ENCODE measurements around the gene LTA4H.

LTA4H gene

GRCh38 chr12:96045566-96045965 is 10.2 kb upstream of the LTA4H start:
- H3K9ac ChIP-seq: peak overlapping the region in 1 of 11 experiments; percentile 17; a peak in 1 of 22 replicates
- no peaks in the 10 kb centered on the region for H3K36me3 ChIP-seq
- no peak overlapping the region for H3K4me3 ChIP-seq
- H4K20me1 ChIP-seq: no peaks in the 10 kb centered on the region
- peak overlapping the region in 7 of 11 experiments; percentile 56 to 71 (median 61); a peak in 9 of 22 replicates for H3K27ac ChIP-seq
- H3K4me2 ChIP-seq: peak overlapping the region; percentile 69 to 89 (median 75)
- H3K4me1 ChIP-seq: peaks cover 32 to 67% (median 56%) of the 10 kb centered on the region in 10 experiments
- no peaks in the 10 kb centered on the region for H3K27me3 ChIP-seq
- no peak for TF ChIP-seq Cebpa-rat (IDR thresholded peaks at IDR 0.05)
- peaks cover 0 to 20% (median 0%) of the 10 kb centered on the region in 11 experiments; a peak in 6 of 22 replicates for H3K9me3 ChIP-seq (replicated peaks in 1 of 11)

GRCh38 chr12:96044943-96045290 is 9.5 kb upstream of the LTA4H start:
- peak overlapping the region; percentile 69 to 89 (median 75) for H3K4me2 ChIP-seq
- H4K20me1 ChIP-seq: no peaks in the 10 kb centered on the region
- H3K36me3 ChIP-seq: no peaks in the 10 kb centered on the region
- H3K9me3 ChIP-seq (replicated peaks in 1 of 11): peaks cover 0 to 22% (median 0%) of the 10 kb centered on the region in 11 experiments; a peak in 5 of 22 replicates
- H3K4me3 ChIP-seq: peak overlapping the region in 2 of 10 experiments; percentile 2 to 11; a peak in 2 of 20 replicates
- H3K27ac ChIP-seq: peak overlapping the region in 10 of 11 experiments; percentile 28 to 71 (median 58); a peak in 18 of 22 replicates
- no peak for TF ChIP-seq Cebpa-rat (IDR thresholded peaks at IDR 0.05)
- peak overlapping the region in 6 of 11 experiments; percentile 18 to 38 (median 25); a peak in 7 of 22 replicates for H3K9ac ChIP-seq
- peaks cover 32 to 66% (median 56%) of the 10 kb centered on the region in 10 experiments for H3K4me1 ChIP-seq
- H3K27me3 ChIP-seq: no peaks in the 10 kb centered on the region

GRCh38 chr12:96044017-96044942 is 8.9 kb upstream of the LTA4H start:
- Histone ChIP-seq H3K9me3 (replicated peaks in 1 of 11) (peaks cover 0 to 26% (median 0%) of the 10 kb centered on the region in 11 experiments; a peak in 4 of 22 replicates), H3K4me2 (peak overlapping the region; percentile 69 to 89 (median 75)), H3K4me1 (peaks cover 32 to 60% (median 54%) of the 10 kb centered on the region in 10 experiments), H3K4me3 (peak overlapping the region in 2 of 10 experiments; percentile 2 to 11; a peak in 2 of 20 replicates), H4K20me1 (no peaks in the 10 kb centered on the region), H3K27ac (peak overlapping the region; percentile 4 to 71 (median 57); a peak in 19 of 22 replicates), H3K36me3 (no peaks in the 10 kb centered on the region), H3K9ac (peak overlapping the region in 6 of 11 experiments; percentile 18 to 38 (median 25); a peak in 9 of 22 replicates), H3K27me3 (no peaks in the 10 kb centered on the region)
- TF ChIP-seq Cebpa-rat (IDR thresholded peaks at IDR 0.05): no peak

GRCh38 chr12:96041181-96041580 is 5.8 kb upstream of the LTA4H start:
- peak overlapping the region in 1 of 11 experiments; percentile 12; a peak in 1 of 22 replicates for H3K27ac ChIP-seq
- no peaks in the 10 kb centered on the region for H3K27me3 ChIP-seq
- no peak overlapping the region for H3K9ac ChIP-seq
- no peaks in the 10 kb centered on the region for H3K36me3 ChIP-seq
- H4K20me1 ChIP-seq: no peaks in the 10 kb centered on the region
- H3K4me1 ChIP-seq: peaks cover 26 to 58% (median 49%) of the 10 kb centered on the region in 10 experiments
- H3K9me3 ChIP-seq (replicated peaks in 1 of 11): peaks cover 0 to 42% (median 8%) of the 10 kb centered on the region in 11 experiments; a peak in 11 of 22 replicates
- H3K4me3 ChIP-seq: no peak overlapping the region
- TF ChIP-seq Cebpa-rat (IDR thresholded peaks at IDR 0.05): no peak
- H3K4me2 ChIP-seq: no peak overlapping the region

GRCh38 chr12:96040305-96041133 is 5.1 kb upstream of the LTA4H start:
- Histone ChIP-seq H4K20me1 (no peaks in the 10 kb centered on the region), H3K36me3 (no peaks in the 10 kb centered on the region)
- TF ChIP-seq Cebpa-rat (IDR thresholded peaks at IDR 0.05): no peak

DNA sequence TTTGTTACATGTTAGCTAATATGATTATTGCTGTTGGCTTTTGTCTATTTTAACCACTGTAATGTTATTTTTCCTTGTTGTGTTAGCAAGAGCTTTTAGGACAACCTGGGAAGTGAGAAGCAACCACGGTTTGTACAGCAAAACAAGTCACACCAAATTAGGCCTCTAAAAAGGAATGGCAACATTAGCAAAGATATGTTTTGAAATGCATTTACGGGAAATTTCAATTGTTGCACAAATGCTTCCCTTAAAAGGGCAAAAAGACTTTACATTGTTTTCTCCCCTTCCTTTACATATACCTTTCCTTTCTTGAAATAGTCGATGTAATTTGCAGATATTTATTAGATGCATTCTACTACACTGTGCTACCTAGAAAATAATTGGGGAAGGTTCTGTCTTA is 4.1 kb upstream of the LTA4H start:
- no peak overlapping the region for H3K4me3 ChIP-seq
- H3K36me3 ChIP-seq: no peaks in the 10 kb centered on the region
- H3K27me3 ChIP-seq: peaks cover 0 to 2% (median 0%) of the 10 kb centered on the region in 11 experiments; a peak in 2 of 22 replicates
- H3K4me1 ChIP-seq: peaks cover 16 to 44% (median 35%) of the 10 kb centered on the region in 10 experiments
- peaks cover 0 to 42% (median 8%) of the 10 kb centered on the region in 11 experiments; a peak in 11 of 22 replicates for H3K9me3 ChIP-seq (replicated peaks in 1 of 11)
- no peak overlapping the region for H3K4me2 ChIP-seq
- peaks cover 0 to 4% (median 0%) of the 10 kb centered on the region in 11 experiments; a peak in 1 of 22 replicates for H4K20me1 ChIP-seq
- no peak for TF ChIP-seq Cebpa-rat (IDR thresholded peaks at IDR 0.05)
- H3K9ac ChIP-seq: no peak overlapping the region
- H3K27ac ChIP-seq: peak overlapping the region in 3 of 11 experiments; percentile 46 to 91 (median 88); a peak in 5 of 22 replicates

More at GRCh38 chr12:96040305-96041133, 5.1 kb upstream of the LTA4H start:
- H3K4me2 ChIP-seq: peak overlapping the region in 2 of 11 experiments; percentile 9 to 21; a peak in 2 of 22 replicates
- no peak overlapping the region for H3K9ac ChIP-seq
- no peaks in the 10 kb centered on the region for H3K27me3 ChIP-seq
- no peak overlapping the region for H3K4me3 ChIP-seq
- peaks cover 23 to 54% (median 45%) of the 10 kb centered on the region in 10 experiments for H3K4me1 ChIP-seq
- H3K9me3 ChIP-seq (replicated peaks in 1 of 11): peaks cover 0 to 42% (median 8%) of the 10 kb centered on the region in 11 experiments; a peak in 11 of 22 replicates
- H3K27ac ChIP-seq: peak overlapping the region in 5 of 11 experiments; percentile 9 to 88 (median 17); a peak in 5 of 22 replicates

DNA sequence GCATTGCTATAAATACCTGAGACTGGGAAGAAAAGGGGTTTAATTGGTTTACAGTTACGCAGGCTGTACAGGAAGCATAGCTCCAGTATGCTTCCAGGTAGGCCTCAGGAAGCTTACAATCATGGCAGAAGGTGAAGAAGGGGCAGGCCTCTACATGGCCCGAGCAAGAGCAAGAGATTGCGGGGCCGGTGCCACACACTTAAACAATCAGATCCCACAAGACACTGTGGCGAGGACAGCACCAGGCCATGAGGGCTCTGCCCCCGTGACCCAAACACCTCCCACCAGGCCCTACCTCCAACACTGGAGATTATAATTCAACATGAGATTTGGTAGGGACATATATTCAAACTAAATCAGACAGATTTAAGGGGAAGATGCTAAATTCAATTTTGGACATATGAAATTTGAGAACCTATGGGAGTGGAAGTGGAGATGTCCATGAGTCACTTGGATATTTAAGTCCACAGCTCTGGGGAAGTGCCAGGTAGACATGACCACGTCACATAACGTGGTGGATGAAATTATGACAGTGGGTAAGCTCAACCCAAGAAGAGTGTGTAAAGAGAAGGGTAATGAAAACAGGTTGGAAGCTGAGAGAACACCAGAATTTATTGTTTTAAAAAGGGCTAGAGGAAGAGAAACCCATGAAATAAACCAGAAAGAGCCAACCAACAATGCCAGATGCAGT is 1.5 kb upstream of the LTA4H start:
- peaks cover 0 to 6% (median 0%) of the 10 kb centered on the region in 11 experiments; a peak in 6 of 22 replicates for H4K20me1 ChIP-seq
- TF ChIP-seq Cebpa-rat (IDR thresholded peaks at IDR 0.05): no peak
- H3K27ac ChIP-seq: peak overlapping the region; percentile 49 to 92 (median 82)
- 0 out of 20 replicates have a peak overlapping the region, but pooled peaks of 1 of the 10 experiments have one; percentile 98 for H3K4me3 ChIP-seq
- peaks cover 18 to 54% (median 37%) of the 10 kb centered on the region in 10 experiments for H3K4me1 ChIP-seq
- peaks cover 0 to 10% (median 0%) of the 10 kb centered on the region in 11 experiments; a peak in 3 of 22 replicates for H3K27me3 ChIP-seq
- H3K9me3 ChIP-seq (replicated peaks in 1 of 11): peaks cover 0 to 38% (median 8%) of the 10 kb centered on the region in 11 experiments; a peak in 11 of 22 replicates
- peak overlapping the region; percentile 53 to 94 (median 74); a peak in 21 of 22 replicates for H3K4me2 ChIP-seq
- H3K9ac ChIP-seq: peak overlapping the region in 9 of 11 experiments; percentile 4 to 94 (median 87); a peak in 14 of 22 replicates
- 0 out of 22 replicates have a peak, but pooled peaks cover 0 to under 1% (median 0%) of the 10 kb centered on the region in 11 experiments for H3K36me3 ChIP-seq
